ENCODE data around the gene PROS1.
"Not testable (repeated sequence)": the region's sequence is repeated elsewhere in the genome, so short reads cannot be mapped to it uniquely, and the experiment has no call there.

Gene PROS1

GRCh38 chr3:93873412-93873811 is 100.3 kb downstream of the PROS1 start:
- DNase-seq (ENCODE audit: low read depth) = not testable (repeated sequence)

- no peak for DNase-seq (ENCODE audit: low read depth)
Measured at GRCh38 chr3:93867425-93867824, 106.3 kb downstream of the PROS1 start.

DNA sequence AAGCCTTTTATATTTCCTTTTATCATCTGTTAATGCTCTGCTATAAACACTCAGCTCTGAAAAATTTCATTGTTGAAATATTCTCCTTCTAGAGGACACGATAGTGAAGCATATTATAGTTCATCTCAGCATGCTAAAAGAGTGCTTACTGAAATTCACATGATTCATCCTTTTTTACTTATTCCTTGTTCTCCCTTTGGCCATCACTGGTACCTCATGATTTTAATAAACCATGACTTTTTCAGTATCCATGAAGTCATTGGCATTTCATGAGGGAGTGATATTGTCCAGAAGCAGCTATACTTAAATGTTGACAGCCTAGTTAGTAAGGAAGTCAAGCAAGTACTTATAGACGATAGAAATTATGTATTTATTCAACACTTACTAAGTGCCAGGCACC is 112.7 kb downstream of the PROS1 start:
- no peak for DNase-seq (ENCODE audit: low read depth)

- DNase-seq (ENCODE audit: low read depth) = no peak
Measured at GRCh38 chr3:93855401-93855800, 118.3 kb downstream of the PROS1 start.

- DNase-seq (ENCODE audit: low read depth) = not testable (repeated sequence)
Measured at GRCh38 chr3:93852228-93852627, 121.5 kb downstream of the PROS1 start.

DNA sequence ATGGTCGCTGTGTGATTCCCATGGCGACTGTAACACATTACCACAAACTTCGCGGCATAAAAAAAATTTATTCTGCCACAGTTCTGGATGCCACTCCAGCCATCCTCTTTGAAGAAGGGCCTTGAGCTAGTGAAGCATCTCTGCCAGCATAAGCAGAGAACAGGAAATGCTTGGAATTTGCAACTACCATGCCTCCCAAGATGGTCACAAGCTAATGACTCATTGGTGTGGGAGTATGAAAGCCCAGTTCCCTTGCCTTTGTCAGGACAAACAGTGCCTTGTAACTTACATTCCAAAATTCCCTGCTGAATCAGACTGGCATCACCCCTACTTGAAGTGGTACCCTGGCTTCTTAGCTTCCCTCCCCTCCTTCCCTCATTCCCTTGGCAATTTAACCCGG is 129.7 kb downstream of the PROS1 start:
- peak; percentile 82 for DNase-seq (ENCODE audit: low read depth)

- DNase-seq (ENCODE audit: low read depth) = not testable (repeated sequence)
Measured at GRCh38 chr3:93839193-93839592, 134.5 kb downstream of the PROS1 start.
